Right hindlimb (tissue), 1 donor: Measurements from ENCODE around the gene GPATCH2L.

Experiments
- DNase-seq: peaks from one replicate; pipeline ENCODE4 v3.0.0-alpha.2; 2018

The GPATCH2L gene

GRCh38 chr14:76257842-76258397, 106.2 kb downstream of the GPATCH2L start:
- DNase-seq = no peak

- no peak for DNase-seq
These were observed 107.5 kb downstream of the GPATCH2L start for GRCh38 chr14:76259029-76259735.

- no peak for DNase-seq
These were observed 109.0 kb downstream of the GPATCH2L start for GRCh38 chr14:76260749-76261148.

GRCh38 chr14:76261371-76261811, 109.7 kb downstream of the GPATCH2L start:
- peak; percentile 30 for DNase-seq

GRCh38 chr14:76262641-76263040, 110.9 kb downstream of the GPATCH2L start:
- no peak for DNase-seq
